Mesenteric fat pad (tissue), 1 donor: ENCODE data around the gene EIF1AY. TPM values are rescaled to one million over a fixed set of nuclear protein-coding genes. Genes with fewer than 3 reads are reported as not detected.
"Not testable (repeated sequence)": the region's sequence is repeated elsewhere in the genome, so short reads cannot be mapped to it uniquely, and the experiment has no call there.

ENCODE experiments used
- DNase-seq: peaks from one replicate; pipeline ENCODE4 v3.0.0-alpha.2; 2020; ENCODE audit warnings: low spot score
- long read RNA-seq: library from polyadenylated mRNA; unstranded; transcript quantifications from one replicate; pipeline ENCODE4 v2.0.0, GENCODE V29; 2020
- total RNA-seq: library from RNA; stranded (reverse); fragmentation: NEBNext Ultra II Directional; extraction: Animal tissue kit (Norgen Biotek cat#: 25700); gene quantifications from one replicate; pipeline ENCODE4 v1.2.1, GENCODE V29; 2021
- donor health status: DM: yes; HTN: yes; CAD: no.

The EIF1AY gene, protein sequence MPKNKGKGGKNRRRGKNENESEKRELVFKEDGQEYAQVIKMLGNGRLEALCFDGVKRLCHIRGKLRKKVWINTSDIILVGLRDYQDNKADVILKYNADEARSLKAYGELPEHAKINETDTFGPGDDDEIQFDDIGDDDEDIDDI
- not detected for total RNA-seq
- long read RNA-seq: 0 reads

DNA sequence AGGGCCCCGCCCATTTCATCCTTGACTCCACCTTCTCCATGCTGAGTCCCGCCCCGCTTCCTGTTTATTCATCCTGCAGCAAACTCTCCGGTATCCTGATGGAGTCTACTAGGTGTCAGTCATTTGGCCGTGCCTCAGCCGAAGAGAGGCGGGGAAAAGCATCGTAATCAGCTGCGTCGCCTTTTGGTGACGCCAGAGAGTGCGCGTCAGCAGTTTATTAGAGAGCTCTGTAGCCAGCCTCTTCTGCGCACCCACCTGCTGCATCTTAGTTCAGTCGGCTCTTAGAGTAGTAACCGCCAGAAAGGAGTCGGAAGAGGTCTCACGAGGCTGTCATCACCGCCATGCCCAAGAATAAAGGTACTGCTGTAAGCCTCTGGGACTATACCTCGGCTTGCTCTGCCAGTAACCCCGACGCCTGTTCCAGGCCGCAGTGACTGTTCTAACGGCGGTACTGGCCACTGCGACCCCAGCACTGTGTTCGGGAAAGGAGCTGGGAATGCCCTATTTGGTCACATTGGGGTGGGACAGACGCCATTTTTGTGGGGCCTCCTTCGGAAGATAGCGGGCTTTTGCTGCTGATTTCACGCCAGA lies at the start of gene EIF1AY:
Gene EIF1AY (plus strand): TSS at position 246 of the 591 bp plus-strand sequence. CDS start 96 bp downstream, at position 342.
- no peak for DNase-seq

DNA sequence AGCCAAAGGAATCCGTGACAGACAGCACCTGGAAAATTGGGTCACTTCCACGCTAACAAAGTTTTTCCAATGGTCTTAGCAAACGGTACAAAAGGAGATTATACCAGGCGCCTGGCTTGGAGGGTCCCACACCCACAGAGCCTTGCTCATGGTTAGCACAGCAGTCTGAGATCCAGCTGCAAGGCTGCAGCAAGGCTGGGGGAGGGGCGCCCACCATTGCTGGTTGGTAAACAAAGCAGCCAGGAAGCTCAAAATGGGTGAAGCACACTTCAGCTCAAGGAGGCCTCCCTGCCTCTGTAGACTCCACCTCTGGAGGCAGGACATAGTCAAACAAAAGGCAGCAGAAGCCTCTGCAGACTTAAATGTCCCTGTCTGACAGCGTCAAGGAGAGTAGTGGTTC lies 47.1 kb upstream of the EIF1AY start:
- no peak for DNase-seq

DNA sequence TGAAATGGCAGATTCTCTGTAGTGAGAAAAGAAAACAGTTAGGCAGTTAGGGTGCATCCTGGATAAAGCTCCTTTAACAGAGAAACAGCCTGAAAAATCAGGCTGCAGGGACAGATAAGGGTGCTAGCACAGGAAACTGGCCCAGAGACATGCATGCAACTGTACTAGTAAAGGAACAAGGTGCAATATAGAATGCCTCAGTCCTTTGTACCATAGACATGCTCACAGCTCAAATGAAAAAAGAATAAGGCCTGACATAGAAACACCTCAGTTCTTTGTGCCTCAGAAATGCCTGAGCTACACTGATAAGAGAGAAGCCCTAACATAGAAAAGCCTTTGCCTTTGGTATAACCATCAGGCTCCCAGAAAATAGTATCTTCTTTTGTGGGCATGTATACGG lies 37.4 kb upstream of the EIF1AY start:
- DNase-seq: no peak

DNA sequence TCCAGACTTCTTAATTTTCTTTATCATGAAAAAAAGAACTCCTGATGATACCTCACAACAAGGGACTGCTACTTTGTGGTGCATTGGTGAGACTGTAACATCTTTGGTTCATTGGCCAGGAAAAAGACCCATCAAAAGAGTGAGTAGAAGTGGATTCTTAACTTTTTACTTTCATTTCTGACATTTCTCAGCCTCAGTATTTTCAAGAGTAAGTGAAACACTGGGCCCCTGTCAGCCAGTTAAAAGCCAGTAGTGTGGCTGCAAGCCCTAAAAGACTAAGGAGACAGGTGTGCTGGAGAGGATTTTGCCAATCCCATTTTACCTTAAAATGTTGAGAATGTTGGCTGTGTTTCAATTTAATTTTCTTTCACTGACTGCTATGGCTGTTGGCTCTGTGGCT lies 36.6 kb upstream of the EIF1AY start:
- DNase-seq: no peak

DNA sequence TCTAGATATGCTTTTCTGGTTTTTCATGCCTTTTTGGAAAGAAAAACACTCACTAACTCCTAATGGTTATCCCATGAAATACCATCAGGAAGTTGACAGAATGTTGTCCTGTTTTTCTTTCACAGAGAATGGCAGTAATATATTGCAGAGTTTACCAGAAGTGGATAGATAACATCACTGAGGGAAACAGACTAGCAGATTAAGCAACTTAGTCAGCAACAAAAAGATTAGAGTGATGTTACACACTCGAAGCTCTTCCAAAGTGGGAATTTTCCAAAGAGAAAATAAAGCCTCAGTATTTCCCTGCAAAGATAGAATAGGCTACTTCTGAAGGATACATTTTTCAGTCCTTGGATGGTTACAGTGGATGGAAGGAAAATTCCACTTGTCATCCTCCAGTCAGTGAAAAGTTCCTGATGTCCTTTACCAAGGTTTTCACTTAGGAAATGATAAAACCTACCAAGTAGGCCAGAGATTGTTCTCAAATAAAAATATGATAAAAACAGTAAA lies 31.1 kb upstream of the EIF1AY start:
- DNase-seq: no peak

DNA sequence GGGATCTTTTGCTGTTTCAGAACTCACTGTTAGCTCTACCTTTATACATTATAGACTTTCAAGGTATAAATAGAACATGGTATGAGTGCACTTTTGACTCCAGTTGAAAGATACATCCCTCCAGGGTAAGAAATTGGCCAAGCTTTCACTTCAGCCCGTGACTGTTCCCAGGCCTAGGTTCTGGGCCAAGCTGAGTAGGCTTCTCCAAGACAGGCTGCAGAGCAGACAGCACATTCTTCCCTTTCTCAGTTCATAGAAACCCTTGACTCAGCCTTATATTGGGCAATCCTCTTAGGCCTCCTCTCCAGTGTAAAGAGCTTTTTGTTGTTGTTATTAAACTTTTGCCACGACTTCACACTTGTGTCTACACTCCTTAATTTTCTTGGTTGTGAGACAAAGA lies 29.5 kb upstream of the EIF1AY start:
- DNase-seq: no peak

DNA sequence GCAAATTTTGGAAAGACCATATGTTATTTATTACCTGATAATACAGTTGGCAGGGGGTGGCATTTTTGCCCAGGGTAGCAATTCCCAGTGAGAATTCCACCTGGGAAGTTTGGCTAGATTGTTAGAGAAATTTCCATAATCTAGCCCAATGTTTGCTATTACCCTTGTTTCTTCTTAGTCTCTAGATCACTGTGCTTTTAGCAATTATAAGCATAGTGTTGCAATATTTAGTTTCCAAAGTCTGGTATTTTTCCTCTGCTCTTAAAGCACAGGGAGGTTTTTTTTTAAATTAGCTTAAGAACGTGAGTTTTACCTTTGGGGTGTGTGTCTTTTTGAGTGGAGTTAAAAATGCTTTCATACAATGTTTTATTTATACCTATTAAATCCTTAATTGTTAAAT lies 26.3 kb upstream of the EIF1AY start:
- DNase-seq: no peak

DNA sequence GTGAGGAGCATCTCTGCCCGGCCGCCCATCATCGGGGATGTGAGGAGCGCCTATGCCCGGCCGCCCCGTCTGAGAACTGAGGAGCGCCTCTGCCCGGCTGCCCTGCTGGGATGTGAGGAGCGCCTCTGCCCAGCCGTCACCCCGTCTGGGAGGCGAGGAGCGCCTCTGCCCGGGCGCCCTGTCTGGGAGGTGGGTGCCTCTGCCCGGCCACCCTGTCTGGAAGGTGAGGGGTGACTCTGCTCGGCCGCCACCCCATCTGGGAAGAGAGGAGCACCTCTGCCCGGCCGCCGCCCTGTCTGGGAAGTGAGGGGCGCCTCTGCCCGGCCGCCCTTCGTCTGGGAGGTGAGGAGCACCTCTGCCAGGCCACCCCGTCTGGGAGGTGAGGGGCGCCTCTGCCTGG lies 23.7 kb upstream of the EIF1AY start:
- DNase-seq: no peak

DNA sequence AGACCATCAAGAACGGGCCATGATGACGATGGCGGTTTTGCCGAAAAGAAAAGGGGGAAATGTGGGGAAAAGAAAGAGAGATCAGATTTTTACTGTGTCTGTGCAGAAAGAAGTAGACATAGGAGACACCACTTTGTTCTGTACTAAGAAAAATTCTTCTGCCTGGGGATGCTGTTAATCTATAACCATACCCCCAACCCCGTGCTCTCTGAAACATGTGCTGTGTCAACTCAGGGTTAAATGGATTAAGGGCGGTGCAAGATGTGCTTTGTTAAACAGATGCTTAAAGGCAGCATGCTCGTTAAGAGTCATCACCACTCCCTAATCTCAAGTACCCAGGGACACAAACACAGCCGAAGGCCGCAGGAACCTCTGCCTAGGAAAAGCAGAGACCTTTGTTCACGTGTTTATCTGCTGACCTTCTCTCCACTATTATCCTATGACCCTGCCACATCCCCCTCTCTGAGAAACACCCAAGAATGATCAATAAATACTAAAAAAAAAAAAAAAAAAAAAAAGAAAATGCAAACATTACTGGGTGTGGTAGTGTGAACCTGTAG lies 22.7 kb upstream of the EIF1AY start:
- not testable (repeated sequence) for DNase-seq

DNA sequence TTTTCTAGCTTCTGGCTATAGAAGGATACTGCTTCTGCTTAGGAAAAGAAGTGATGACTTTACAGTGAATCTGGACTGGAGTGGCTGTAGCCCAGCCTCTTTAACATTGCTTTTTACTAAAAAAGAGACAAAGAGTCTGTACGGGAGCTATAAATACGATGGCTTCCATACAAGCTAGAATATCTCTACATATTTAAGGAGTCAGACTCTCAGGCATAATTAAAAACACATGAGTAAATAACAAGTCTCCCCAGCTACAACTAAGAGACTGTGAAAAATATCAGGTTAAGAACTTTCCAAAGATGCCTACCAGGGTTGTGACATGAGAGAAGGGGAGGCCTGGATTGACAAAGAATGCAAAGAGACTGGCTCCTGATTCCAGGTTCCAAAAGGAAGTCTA lies 19.8 kb upstream of the EIF1AY start:
- no peak for DNase-seq

DNA sequence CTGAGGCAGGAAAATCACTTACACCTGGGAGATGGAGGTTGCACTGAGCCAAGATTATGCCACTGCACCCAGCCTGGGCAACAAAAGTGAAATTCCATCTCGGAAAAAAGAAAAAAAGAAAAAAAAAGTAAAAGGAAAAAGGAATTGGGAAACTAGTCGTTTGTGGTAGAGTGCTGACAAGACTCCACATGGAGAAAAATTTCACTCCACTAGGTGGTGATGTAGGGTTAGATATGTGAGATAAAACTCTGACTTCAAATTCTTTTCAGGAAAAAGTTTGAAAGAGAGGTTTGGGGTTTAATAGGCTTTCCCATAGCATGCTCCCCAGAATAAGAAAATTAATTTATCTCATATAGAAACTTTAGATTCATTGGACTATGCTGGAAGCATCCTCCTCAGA lies 16.9 kb upstream of the EIF1AY start:
- no peak for DNase-seq

DNA sequence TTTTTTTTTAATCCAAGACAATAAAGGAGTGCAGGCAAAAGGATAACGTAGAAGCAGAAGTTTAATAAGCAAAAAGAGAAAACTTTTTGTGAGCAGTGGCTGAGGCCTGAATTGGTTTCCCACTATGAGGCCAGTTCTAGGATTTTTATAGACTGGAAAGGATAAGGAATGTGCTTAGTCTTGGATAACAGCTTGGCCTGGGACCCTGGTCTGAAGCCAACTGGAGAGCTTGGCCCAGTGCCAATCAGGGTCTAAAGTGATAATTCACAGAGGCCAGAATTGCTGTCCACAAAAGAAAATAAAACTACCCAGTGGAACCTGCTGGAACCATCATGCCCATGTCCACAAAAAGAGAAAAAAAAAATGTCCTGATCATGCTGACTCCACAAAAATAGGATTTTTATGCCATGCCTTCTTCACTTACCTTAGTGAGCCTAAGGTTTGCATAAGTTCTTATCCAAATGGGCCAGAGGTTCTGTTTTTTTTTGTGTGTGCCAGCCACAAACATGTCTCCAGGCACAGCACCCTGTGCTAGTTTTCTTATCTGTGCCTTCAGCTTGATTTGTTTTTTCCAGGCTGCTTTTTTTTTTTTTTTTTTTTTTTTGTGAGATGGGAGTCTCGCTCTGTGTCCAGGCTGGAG lies 15.6 kb upstream of the EIF1AY start:
- no peak for DNase-seq

DNA sequence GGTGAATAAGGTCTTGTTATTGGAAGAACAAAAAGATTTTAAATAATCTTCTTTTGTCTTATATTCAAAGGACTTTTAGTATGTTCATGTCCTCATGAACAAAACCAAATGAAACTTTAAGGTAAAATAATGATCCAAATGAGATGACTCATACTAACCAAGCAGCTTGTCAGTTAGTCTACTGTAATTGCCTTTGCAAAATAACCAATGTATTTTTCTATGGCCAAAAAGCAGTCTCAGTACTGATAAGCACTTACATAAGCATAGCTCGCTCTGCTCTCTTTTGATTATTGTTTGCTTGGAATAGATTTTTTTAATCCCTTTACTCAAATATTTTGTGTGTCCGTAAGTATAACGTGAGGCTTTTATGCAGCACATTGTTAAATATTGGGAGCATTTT lies 4.3 kb upstream of the EIF1AY start:
- no peak for DNase-seq

DNA sequence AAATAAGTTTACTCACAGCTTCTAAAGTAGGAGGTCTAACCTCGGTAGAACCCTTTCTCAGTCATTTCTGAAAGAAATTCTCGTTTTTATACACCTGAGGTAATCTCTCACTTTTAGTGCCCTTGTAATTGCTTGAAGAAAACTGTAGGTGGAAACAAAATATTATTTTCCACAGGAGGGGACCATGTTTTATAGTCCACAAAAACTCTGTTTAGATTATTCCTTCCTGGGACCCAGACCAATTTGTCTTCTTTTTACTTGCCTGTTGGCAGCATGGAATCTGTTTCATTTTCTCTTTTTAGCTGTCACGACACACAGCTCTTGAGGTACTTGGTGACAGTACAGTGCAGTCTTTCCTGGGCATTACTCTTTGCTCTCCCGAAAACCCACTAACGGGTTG lies 930 bp downstream of the EIF1AY start:
- DNase-seq: no peak

DNA sequence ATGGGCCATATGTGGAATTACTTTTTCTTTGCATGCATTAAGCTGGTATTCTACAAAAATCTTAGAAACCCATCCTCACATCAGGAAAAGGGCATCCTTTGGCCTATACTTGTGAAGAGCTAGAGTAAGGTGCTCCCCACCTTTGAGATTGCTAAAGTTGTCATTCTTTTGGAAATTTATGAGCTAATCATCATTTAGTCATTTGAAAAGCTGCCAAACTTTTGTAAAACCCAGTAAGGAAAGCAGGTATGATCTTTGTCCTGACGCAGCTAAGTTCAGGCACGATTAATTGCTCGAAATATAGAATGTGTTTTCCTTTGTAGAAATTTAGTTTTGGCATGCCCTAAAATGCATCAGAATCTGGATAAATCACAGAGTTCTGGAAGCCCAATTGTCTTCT lies 2.6 kb downstream of the EIF1AY start:
- DNase-seq: no peak

DNA sequence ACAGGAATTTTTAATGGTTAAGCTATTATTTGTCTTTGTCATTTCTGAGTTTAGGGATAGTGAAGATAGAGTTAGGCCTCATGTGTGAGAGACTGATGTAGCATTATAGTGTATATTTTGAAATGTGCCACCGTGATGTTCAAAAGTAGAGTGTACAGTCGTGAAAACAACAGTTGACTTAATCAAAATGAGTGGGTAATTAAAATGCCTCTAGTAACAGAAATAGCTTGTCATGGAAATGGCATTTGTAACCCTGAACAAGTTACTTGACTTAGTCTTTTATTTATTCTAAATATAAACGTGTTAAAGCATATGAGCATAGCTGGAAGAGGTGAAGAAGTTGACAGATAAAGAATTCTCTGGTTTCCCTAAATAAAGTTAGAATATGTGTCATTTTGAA lies 6.1 kb downstream of the EIF1AY start:
- no peak for DNase-seq

DNA sequence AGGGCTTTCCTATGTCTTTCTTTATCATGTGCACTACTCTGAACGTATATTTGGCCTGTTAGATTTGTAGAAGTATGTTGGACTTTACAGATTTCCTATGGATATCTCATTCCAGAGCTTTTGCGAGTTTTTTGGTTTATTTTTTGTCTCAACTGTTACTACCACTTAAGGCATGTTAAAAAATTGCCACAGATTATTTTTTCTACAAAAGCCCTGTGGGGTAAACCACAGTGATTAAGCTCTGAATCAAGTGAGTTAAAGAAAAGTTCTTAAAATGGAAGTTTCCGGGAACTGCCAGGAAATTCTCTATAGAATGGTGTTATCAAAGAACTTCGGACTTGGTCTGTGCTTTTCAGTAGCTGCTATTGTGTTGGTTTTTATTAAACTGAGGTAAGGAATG lies 10.6 kb downstream of the EIF1AY start:
- no peak for DNase-seq

Other genes with a start within 250 kb of the EIF1AY start
- gene RPS4Y2, start 180.3 kb downstream of the EIF1AY start, total RNA-seq: not detected